K562 (cell line): ENCODE data around the gene SCG5. TPM values are rescaled to one million over a fixed set of nuclear protein-coding genes. Genes with fewer than 3 reads are reported as not detected.

ENCODE experiments used
- CEBPG ChIP-seq, 3 experiments: fragments of 200-800 bp in 1 of 3; sonication (Bioruptor generic) in 1 of 3; sonication (generic) in 1 of 3; formaldehyde crosslinking in 1 of 3; IDR thresholded peaks in 2 of 3; conservative IDR thresholded peaks in 1 of 3; 2 replicates each; pipeline versions ENCODE4 v1.6.1 to v1.8.0; 2016 to 2022; ENCODE audit warnings: missing compliant biosample characterization in 2 of 3, missing genetic modification characterization in 2 of 3, mild to moderate bottlenecking in 1 of 3, missing genetic modification reagents in 1 of 3
- DPF2 ChIP-seq: fragments of 450-650 bp; IDR thresholded peaks from 2 replicates; pipeline ENCODE4 v1.6.1; 2016
- ETV1 ChIP-seq: fragments of 450-650 bp; conservative IDR thresholded peaks from 2 replicates; pipeline ENCODE4 v1.6.1; 2016; ENCODE audit warnings: missing genetic modification characterization, control low read depth, low read depth, missing compliant biosample characterization
- FOXJ2 ChIP-seq: fragments of 200-800 bp; sonication (Bioruptor generic); IDR thresholded peaks from 2 replicates; pipeline ENCODE4 v1.6.1; 2016; ENCODE audit warnings: missing genetic modification characterization, missing compliant biosample characterization
- KLF16 ChIP-seq: IDR thresholded peaks from 2 replicates; pipeline ENCODE4 v1.6.1; 2016; ENCODE audit warnings: antibody characterized with exemption
- NBN ChIP-seq: fragments of 450-650 bp; IDR thresholded peaks from 2 replicates; pipeline ENCODE4 v1.6.1; 2016; ENCODE audit warnings: low read depth, mild to moderate bottlenecking
- NCOA1 ChIP-seq: fragments of 450-650 bp; IDR thresholded peaks from 2 replicates; pipeline ENCODE4 v1.6.1; 2016; ENCODE audit warnings: low read depth
- NCOA4 ChIP-seq: fragments of 450-650 bp; IDR thresholded peaks from 2 replicates; pipeline ENCODE4 v1.6.1; 2018; ENCODE audit warnings: mild to moderate bottlenecking; ENCODE audit not compliant: partially characterized antibody
- OTX1 ChIP-seq: fragments of 450-650 bp; formaldehyde crosslinking; IDR thresholded peaks from 2 replicates; pipeline ENCODE4 v1.4.0; 2022; ENCODE audit warnings: mild to moderate bottlenecking
- PHF21A ChIP-seq: fragments of 450-650 bp; IDR thresholded peaks from 2 replicates; pipeline ENCODE4 v1.6.1; 2017; ENCODE audit warnings: low read depth, borderline replicate concordance
- RAD21 ChIP-seq, 2 experiments: fragments of 250-450 bp in 1 of 2; fragments of 450-650 bp in 1 of 2; sonication (Bioruptor Pico) in 1 of 2; formaldehyde crosslinking in 1 of 2; IDR thresholded peaks in 1 of 2; conservative IDR thresholded peaks in 1 of 2; 2 replicates each; pipeline versions ENCODE4 v1.4.0 to v1.8.0; 2020 to 2022; ENCODE audit warnings: mild to moderate bottlenecking in 2 of 2, moderate library complexity in 1 of 2
- RB1 ChIP-seq: fragments of 450-650 bp; IDR thresholded peaks from 2 replicates; pipeline ENCODE4 v1.6.1; 2017; ENCODE audit warnings: low read depth, mild to moderate bottlenecking
- SMC3 ChIP-seq: conservative IDR thresholded peaks from 2 replicates; pipeline ENCODE4 v1.6.1; 2011; ENCODE audit warnings: low read depth, low read length, improper control_type of control experiment; ENCODE audit not compliant: insufficient read depth
- THRB ChIP-seq: fragments of 450-650 bp; formaldehyde crosslinking; conservative IDR thresholded peaks from 2 replicates; pipeline ENCODE4 v1.4.0; 2022; ENCODE audit warnings: mild to moderate bottlenecking, missing genetic modification characterization
- XRCC3 ChIP-seq: fragments of 450-650 bp; IDR thresholded peaks from 2 replicates; pipeline ENCODE4 v1.6.1; 2017; ENCODE audit warnings: mild to moderate bottlenecking, moderate library complexity
- XRCC5 ChIP-seq: fragments of 200-400 bp; formaldehyde crosslinking; IDR thresholded peaks from 2 replicates; pipeline ENCODE4 v1.6.1; 2017; ENCODE audit warnings: low read depth, mild to moderate bottlenecking, low read length
- YY1 ChIP-seq, 3 experiments: IDR thresholded peaks; 2 replicates each; pipeline ENCODE4 v1.6.1; 2011; ENCODE audit warnings: low read length in 2 of 3, mild to moderate bottlenecking in 2 of 3, moderate library complexity in 2 of 3, borderline replicate concordance in 1 of 3, control low read depth in 1 of 3, low read depth in 1 of 3; ENCODE audit not compliant: insufficient read depth in 3 of 3, insufficient replicate concordance in 2 of 3, control insufficient read depth in 1 of 3, insufficient read length in 1 of 3; ENCODE audit errors: extremely low read depth in 1 of 3
- ZNF212 ChIP-seq: fragments of 450-650 bp; formaldehyde crosslinking; IDR thresholded peaks from 2 replicates; pipeline ENCODE4 v1.4.0; 2020; ENCODE audit warnings: mild to moderate bottlenecking
- ZSCAN29 ChIP-seq: fragments of 450-650 bp; IDR thresholded peaks from 2 replicates; pipeline ENCODE4 v1.6.1; 2017
- polyA plus RNA-seq, 8 experiments: library from polyadenylated mRNA; depleted of rRNA in 4 of 8; stranded (reverse) in 5 of 8; unstranded in 3 of 8; fragments of >200 nt; fragmentation: Nextera tagmentation in 2 of 8; fragmentation: Illumina TruSeq in 1 of 8; extraction: Ambion mirVana in 2 of 8; extraction: Trizol in 1 of 8; gene quantifications; 2 replicates each; pipeline versions ENCODE4 v1.2.1 to v1.2.3, GENCODE V29; 2011 to 2014; ENCODE audit warnings: inconsistent platforms in 1 of 8, missing spikeins in 1 of 8
- total RNA-seq, 7 experiments: library from RNA; depleted of rRNA in 6 of 7; stranded (reverse); fragments of >200 nt in 6 of 7; fragmentation: Illumina TruSeq in 2 of 7; extraction: Trizol in 2 of 7; gene quantifications; 2 replicates each; pipeline versions ENCODE4 v1.2.1 to v1.2.3, GENCODE V29; 2011 to 2021; ENCODE audit warnings: low replicate concordance in 1 of 7
- TF ChIP-seq, protein P1 (sequence below), 3 experiments: IDR thresholded peaks in 2 of 3; conservative IDR thresholded peaks in 1 of 3; 2 replicates each; pipeline ENCODE4 v1.5.1; 2011 to 2012; ENCODE audit warnings: low read length in 3 of 3, mild to moderate bottlenecking in 3 of 3, control low read depth in 2 of 3, improper control_type of control experiment in 1 of 3, inconsistent platforms in 1 of 3, low read depth in 1 of 3, mixed read lengths in 1 of 3, moderate library complexity in 1 of 3; ENCODE audit not compliant: insufficient read depth in 2 of 3
- TF ChIP-seq, protein P2 (sequence below): fragments of 250-450 bp; sonication (Bioruptor Pico); IDR thresholded peaks from 2 replicates; pipeline ENCODE4 v1.4.0; 2020; ENCODE audit warnings: mild to moderate bottlenecking

SCG5 gene
- total and polyA plus RNA-seq, 9 of the 15 experiments (the other 6 are each of a cell fraction or from before 2014, with no cell fraction given) = 0.06 to 0.76 (median 0.28) TPM; not detected in 2

DNA sequence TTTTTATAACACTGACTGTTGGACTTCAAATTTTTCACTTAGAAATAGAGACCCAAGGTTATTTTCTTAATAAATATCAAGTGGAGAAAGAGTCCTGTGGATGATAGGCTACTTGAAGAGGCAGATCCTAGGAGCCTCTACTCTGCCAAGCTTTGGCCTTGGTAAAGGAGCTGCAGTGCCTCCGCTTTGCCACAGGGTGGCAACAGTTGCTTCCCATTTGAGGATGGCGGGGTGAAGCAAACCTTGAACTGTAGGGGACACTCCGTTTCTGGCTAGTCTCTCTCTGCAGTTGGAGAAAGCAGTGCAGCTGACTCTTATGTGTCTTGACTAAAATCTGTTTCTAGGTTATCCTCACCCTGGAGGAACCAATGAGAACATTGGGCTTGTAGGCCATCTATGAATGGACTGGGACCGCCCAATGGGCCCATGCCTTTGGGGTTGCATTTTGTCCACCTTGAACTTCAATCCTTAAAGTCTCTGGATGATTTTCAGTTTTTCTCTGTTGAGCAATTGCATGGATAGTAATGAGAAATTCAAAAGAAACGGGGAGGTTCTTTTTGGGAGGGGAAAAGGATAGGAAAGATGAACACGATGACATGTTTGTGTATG is 9.8 kb downstream of the SCG5 start (continued):
- TF ChIP-seq, protein P1, sequence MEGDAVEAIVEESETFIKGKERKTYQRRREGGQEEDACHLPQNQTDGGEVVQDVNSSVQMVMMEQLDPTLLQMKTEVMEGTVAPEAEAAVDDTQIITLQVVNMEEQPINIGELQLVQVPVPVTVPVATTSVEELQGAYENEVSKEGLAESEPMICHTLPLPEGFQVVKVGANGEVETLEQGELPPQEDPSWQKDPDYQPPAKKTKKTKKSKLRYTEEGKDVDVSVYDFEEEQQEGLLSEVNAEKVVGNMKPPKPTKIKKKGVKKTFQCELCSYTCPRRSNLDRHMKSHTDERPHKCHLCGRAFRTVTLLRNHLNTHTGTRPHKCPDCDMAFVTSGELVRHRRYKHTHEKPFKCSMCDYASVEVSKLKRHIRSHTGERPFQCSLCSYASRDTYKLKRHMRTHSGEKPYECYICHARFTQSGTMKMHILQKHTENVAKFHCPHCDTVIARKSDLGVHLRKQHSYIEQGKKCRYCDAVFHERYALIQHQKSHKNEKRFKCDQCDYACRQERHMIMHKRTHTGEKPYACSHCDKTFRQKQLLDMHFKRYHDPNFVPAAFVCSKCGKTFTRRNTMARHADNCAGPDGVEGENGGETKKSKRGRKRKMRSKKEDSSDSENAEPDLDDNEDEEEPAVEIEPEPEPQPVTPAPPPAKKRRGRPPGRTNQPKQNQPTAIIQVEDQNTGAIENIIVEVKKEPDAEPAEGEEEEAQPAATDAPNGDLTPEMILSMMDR (IDR thresholded peaks at IDR 0.05 in 2 of 3, conservative IDR thresholded peaks at IDR 0.05 in 1 of 3; ENCODE audit: insufficient read depth in 2 of 3, low read depth in 1 of 3, low read length in 3 of 3) = peak; percentile 89 to 96 (median 91)
- peak; percentile 56; the same call in 1 of the 2 replicates for TF ChIP-seq RB1
- TF ChIP-seq OTX1 (CRISPR knock-in tag) = no peak
- TF ChIP-seq YY1 (IDR thresholded peaks at IDR 0.05; ENCODE audit: borderline replicate concordance in 1 of 3, control insufficient read depth in 1 of 3, extremely low read depth in 1 of 3, insufficient read depth in 3 of 3, insufficient read length in 1 of 3, insufficient replicate concordance in 2 of 3, low read depth in 1 of 3, low read length in 2 of 3) = peak in 1 of 3 experiments; percentile 39
- TF ChIP-seq KLF16 = 0 out of 2 replicates have a peak, but pooled peaks have one; percentile 23
- TF ChIP-seq ZSCAN29 = no peak
- TF ChIP-seq ZNF212 = no peak
- TF ChIP-seq XRCC5 = 0 out of 2 replicates have a peak, but pooled peaks have one; percentile 43
- no peak for TF ChIP-seq NCOA4
- TF ChIP-seq THRB (CRISPR knock-in tag) = no peak
- TF ChIP-seq NBN = no peak
- TF ChIP-seq SMC3 = peak; percentile 75
- TF ChIP-seq CEBPG (CRISPR knock-in tag; IDR thresholded peaks at IDR 0.05) = no peak
- TF ChIP-seq CEBPG (tag; conservative IDR thresholded peaks at IDR 0.05 in 1 of 2, IDR thresholded peaks at IDR 0.05 in 1 of 2) = peak in 1 of 2 experiments; percentile 6; a peak in 1 of 4 replicates
- TF ChIP-seq FOXJ2 (tag) = no peak
- TF ChIP-seq ETV1 = no peak
- no peak for TF ChIP-seq XRCC3
- TF ChIP-seq, protein P2, sequence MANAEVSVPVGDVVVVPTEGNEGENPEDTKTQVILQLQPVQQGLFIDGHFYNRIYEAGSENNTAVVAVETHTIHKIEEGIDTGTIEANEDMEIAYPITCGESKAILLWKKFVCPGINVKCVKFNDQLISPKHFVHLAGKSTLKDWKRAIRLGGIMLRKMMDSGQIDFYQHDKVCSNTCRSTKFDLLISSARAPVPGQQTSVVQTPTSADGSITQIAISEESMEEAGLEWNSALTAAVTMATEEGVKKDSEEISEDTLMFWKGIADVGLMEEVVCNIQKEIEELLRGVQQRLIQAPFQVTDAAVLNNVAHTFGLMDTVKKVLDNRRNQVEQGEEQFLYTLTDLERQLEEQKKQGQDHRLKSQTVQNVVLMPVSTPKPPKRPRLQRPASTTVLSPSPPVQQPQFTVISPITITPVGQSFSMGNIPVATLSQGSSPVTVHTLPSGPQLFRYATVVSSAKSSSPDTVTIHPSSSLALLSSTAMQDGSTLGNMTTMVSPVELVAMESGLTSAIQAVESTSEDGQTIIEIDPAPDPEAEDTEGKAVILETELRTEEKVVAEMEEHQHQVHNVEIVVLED = no peak
- no peak for TF ChIP-seq DPF2
- TF ChIP-seq RAD21 (CRISPR knock-in tag; conservative IDR thresholded peaks at IDR 0.05 in 1 of 2, IDR thresholded peaks at IDR 0.05 in 1 of 2) = peak; percentile 33 to 73
- TF ChIP-seq PHF21A = 0 out of 2 replicates have a peak, but pooled peaks have one; percentile 14
- no peak for TF ChIP-seq NCOA1
